GM18868 (cell line): ENCODE results near the gene OR4C46.
"Not testable (repeated sequence)": the region's sequence is repeated elsewhere in the genome, so short reads cannot be mapped to it uniquely, and the experiment has no call there.

Source experiments
- ATAC-seq: cut with Tn5 transposase; IDR thresholded peaks from one replicate; pipeline ENCODE4 v1.9.1; 2021; ENCODE audit warnings: mild to moderate bottlenecking, moderate library complexity; ENCODE audit not compliant: unreplicated experiment

The OR4C46 gene

DNA sequence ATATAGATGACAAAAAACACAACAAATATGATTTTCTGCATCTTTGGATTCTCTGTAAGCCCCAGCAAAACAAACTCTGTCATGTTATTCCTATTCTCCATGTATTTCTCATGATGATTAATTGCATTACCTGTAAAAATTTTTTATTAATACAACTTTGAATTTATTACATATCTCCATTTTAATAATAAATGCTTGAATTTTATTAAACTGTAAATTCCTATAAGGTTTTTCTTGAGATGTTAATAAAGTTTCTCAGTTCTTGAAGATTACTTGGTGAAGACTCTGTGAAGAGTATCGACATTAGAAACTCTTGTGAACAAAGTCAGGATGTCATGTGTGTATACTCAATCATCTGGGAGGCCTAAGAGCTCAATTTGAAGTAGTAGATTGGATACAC is at the start of gene OR4C46:
Gene OR4C46, minus strand, starts transcription at position 101 of the 400 bp plus-strand sequence. Its CDS starts 0 bp downstream, at position 101.
- no peak for ATAC-seq

DNA sequence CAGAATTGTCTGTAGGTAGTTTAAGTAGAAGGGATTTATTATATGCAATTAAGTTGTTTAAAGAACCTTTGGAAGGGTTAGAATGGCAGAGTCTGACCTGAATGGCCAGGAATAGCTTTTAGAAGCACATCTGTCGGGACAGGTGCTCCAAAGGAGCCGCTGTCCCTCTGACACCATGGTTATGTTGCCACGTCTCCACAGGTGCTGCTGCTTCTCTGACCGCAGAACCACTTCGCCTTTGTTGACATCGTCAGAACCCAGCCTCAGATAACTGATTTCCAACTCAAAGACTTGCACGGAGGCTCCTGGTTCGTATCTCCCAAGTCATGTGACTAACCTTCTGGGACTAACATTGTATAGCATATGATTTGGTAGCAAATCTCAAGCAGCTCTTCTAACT is 41.8 kb upstream of the OR4C46 start:
- not testable (repeated sequence) for ATAC-seq

DNA sequence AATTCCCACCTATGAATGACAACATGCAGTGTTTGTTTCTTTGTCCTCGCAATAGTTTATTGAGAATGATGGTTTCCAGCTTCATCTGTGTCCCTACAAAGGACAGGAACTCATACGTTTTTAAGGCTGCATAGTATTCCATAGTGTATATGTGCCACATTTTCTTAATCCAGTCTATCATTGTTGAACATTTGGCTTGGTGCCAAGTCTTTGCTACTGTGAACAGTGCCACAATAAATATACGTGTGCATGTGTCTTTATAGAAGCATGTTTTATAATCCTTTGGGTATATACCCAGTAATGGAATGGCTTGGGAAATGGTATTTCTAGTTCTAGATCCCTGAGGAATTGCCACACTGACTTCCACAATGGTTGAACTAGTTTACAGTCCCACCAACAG is 42.4 kb downstream of the OR4C46 start:
- not testable (repeated sequence) for ATAC-seq

DNA sequence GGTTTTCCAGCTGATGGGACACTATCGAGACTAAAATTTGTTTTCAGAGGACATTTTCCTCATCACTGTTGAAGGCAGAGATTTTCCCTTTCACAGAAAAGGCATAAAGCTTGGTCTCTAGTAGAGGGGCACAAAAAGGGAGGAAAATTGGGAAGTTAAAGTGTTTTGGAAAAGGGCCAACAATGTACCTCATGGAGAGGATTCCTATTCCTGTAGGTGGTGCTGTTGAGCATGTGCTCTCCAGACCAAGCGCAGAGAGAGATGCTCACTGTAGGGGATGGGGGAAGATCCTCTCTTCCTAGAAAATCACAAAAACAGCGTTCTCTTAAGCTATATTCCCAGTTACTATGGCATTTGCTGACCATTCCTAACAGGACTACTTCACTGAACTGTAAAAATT is 44.9 kb downstream of the OR4C46 start:
- no peak for ATAC-seq

DNA sequence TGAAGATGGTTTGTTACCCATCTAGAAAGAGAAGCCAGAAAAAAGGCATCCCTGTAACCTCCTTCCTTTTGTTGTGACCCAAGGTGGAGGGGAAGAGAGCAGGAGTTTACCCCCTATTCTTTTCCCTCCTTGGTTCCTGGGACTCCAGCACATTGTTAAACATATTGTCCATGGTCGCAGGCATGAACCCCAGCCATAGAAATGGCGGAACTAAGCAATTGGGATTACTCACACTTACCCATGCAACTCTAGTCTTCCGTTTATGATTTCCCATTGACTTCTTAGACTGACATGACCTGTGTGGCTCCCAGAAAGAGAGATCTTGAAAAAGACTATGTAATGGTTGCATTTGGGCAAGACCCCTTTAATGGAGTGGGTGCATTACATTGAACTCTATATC is 45.4 kb downstream of the OR4C46 start:
- no peak for ATAC-seq
